ENCODE data around the gene SLC25A42.
"Not testable (repeated sequence)": the region's sequence is repeated elsewhere in the genome, so short reads cannot be mapped to it uniquely, and the experiment has no call there.

SLC25A42 gene

GRCh38 chr19:19135713-19136112 is 71.9 kb downstream of the SLC25A42 start:
- DNase-seq (ENCODE audit: low read depth) = not testable (repeated sequence)

DNA sequence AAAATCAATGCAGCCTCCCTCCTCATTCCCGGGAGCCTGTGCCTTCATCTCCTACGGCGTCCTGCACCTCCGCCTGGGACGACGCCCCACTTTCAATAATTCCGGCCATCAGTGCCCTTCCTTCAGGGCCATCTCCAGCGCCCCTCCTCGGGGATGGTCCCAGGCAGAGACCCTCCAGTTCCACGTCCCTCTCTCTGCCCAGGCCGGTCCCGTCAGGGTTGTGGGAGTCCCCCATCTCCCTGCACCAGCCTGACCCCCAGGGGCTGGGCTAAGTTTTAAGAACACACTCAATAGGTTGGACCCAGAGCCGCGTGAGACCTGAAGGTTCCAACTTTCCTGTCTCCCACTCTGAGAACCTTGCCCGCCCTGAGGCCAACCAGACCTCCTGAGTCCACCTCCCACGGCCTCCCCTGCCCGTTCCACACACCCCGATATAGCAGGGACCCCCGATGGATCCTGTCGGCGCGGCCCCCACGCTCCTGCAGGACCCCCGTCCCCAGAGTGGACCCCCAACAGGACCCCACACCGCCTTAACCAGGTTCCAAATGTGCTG is 73.8 kb downstream of the SLC25A42 start:
- no peak for DNase-seq (ENCODE audit: low read depth)

- peak; percentile 100 for DNase-seq (ENCODE audit: low read depth)
These were observed 74.6 kb downstream of the SLC25A42 start, which contains the start of gene TMEM161A for GRCh38 chr19:19138109-19138981. TSS of gene TMEM161A (minus strand) at chr19:19138478. CDS start at chr19:19138428, 50 bp downstream.

- no peak for DNase-seq (ENCODE audit: low read depth)
These were observed 76.1 kb downstream of the SLC25A42 start for GRCh38 chr19:19139876-19140229.

DNA sequence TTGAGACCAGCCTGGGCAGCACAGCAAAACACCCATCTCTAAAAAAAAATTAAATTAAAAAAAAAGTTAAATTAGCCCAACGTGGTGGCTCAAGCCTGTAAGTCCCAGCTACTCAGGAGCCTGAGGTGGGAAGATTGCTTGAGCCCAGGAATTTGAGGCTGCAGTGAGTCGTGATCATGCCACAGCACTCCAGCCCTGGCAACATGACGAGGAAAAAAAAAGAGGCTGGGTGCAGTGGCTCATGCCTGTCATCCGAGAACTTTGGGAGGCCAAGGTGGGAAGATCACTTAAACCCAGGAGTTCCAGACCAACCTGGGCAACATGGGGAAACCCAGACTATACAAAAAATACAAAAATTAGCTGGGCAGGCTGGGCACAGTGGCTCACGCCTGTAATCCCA is 76.7 kb downstream of the SLC25A42 start:
- no peak for DNase-seq (ENCODE audit: low read depth)

DNA sequence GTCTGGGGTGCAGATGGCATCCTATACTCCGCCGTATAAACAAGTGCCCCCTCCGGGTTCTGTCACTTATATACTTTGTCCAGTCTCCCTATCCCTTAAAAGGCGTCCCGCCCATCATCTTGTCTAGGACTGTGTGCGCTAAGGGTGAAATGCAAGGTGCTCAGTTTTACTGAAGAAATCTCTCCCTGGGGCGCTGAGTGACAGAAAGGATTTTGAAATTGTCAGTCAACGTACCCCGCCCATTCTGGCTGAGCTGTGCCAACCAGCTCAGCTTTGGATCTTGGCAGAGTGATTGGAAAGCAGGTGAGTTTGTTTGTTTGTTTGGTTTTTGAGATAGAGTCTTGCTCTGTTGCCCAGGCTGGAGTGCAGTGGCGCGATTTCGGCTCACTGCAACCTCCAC is 78.6 kb downstream of the SLC25A42 start:
- DNase-seq (ENCODE audit: low read depth) = no peak

DNA sequence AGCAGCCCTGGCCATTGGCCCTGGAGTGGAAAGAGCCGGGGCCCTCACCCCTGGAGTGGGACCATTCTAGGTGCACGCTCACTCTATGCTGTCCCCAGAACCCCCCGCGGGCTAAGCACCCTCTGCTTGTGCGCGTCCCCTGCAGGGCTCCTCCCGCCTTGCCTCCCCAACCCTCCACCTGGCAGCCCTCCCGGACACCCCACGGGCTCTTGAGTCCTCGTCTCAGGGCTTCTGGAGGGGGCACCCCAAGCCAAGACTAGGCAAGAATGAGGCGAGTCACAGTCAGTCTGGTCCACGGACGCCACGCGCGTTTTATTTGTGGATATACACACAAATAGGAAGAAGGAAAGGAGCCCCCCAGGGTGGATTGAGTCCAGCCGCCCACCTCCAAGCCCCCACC is 81.5 kb downstream of the SLC25A42 start:
- DNase-seq (ENCODE audit: low read depth) = no peak

GRCh38 chr19:19145684-19146608 is 82.2 kb downstream of the SLC25A42 start:
- DNase-seq (ENCODE audit: low read depth) = peak; percentile 41

- no peak for DNase-seq (ENCODE audit: low read depth)
These were observed 83.1 kb downstream of the SLC25A42 start for GRCh38 chr19:19146865-19147264.

DNA sequence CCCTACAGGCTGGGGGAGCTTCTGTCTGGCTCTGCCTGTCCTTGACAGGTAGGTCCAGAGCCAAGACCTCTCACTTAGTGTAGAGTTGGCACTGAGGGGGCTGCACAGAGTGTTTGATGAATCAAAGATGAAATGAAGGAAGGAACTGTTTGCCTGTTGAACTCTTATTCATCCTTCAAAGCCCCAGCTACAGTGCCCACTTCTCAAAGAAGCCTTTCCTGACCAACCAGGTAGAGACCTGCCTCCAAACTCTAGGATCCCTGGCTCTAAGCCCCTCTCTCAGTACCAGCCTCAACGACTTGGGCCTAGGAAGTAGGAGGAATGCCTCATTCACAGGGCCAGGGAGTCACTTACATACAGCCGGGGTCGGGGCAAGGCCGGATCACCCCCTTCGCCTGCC is 83.5 kb downstream of the SLC25A42 start:
- DNase-seq (ENCODE audit: low read depth) = no peak

GRCh38 chr19:19148504-19148903 is 84.7 kb downstream of the SLC25A42 start:
- DNase-seq (ENCODE audit: low read depth) = not testable (repeated sequence)

GRCh38 chr19:19149435-19149834 is 85.6 kb downstream of the SLC25A42 start:
- no peak for DNase-seq (ENCODE audit: low read depth)

DNA sequence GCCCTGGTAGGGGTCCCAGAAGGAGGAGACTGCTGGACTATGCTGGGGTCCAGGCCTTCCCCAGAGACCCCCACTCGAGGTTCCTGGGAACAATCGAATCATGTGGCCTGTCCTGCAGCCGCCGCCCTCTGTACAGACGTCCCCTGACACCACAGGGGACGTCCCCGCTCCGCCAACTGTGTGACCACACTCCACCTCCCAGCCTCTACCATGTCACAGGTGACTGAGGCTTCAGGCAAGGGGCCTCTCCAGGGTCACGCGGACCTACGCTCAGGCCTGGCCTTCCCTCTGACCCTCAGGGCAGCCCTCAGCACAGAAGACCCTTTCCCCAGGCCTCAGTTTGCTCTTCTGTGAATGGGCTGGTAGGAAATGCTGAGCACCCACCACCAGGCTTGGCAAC is 87.6 kb downstream of the SLC25A42 start:
- no peak for DNase-seq (ENCODE audit: low read depth)

DNA sequence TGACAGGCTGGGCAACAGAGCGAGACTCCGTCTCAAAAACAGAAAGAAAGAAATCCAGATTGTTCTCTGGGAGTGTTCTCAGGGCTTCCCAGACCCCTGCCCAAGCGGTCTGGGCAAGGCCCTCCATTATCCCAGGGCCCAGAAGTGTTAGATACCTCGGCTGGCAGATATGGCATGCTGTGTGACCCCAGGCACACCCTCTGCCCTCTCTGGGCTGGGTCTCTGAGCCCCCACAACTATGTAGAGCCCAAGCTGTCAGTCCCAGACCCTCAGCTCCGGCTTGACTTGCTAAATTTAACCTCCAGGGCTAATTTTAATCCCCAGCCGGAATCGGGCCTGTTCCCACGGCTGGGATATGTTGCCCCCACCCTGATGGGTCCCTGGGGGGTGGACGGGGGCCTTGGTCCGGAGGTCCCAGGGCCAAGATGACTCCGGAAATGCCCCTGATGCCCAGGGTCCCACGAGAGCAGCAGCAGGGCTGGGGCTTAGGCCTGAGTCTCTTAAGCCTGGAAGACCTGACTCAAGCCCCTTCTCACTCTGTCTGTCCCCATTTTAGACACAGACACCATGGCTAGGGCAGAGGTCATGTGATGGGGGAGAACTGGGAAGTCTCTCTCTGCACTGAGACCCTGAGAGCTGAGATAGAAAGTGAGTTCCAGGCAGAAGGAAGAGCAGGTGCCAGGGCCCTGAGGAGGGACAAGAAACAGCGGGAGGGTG is 89.0 kb downstream of the SLC25A42 start:
- DNase-seq (ENCODE audit: low read depth) = no peak

DNA sequence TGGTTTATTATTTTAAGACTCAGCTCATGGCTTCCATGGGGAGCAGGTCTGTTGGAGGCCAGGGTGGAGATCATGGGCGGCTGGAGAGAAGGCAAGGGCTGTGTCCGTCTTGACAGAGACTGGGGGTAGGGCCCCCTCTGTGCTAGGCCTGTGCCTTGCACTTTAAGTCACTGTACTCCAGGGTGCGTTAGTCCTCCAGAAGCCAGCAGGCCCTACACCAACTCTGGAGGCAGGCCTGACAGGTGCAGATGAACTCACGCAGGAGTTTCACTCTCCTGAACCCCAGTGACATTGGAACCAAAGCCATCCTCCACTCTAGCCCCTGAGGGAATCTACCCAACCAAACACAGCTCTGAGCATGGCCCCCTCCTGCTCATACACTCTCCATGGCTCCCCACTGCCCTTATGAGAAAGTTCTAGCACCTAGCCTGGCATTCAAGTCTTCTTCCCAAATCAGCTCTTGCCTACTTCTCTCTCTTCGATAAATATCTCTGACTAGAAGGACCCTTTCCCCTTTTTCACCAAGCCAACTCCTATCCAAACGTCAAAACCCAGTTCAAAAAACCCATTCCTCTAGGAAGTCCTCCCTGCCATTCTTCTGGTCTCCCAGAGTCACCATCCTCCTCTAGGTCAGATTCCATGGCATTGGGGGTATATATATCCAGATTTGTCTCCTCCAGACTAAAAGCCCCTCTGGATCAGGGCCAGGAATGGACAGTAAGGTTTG is 91.1 kb downstream of the SLC25A42 start:
- DNase-seq (ENCODE audit: low read depth) = no peak

DNA sequence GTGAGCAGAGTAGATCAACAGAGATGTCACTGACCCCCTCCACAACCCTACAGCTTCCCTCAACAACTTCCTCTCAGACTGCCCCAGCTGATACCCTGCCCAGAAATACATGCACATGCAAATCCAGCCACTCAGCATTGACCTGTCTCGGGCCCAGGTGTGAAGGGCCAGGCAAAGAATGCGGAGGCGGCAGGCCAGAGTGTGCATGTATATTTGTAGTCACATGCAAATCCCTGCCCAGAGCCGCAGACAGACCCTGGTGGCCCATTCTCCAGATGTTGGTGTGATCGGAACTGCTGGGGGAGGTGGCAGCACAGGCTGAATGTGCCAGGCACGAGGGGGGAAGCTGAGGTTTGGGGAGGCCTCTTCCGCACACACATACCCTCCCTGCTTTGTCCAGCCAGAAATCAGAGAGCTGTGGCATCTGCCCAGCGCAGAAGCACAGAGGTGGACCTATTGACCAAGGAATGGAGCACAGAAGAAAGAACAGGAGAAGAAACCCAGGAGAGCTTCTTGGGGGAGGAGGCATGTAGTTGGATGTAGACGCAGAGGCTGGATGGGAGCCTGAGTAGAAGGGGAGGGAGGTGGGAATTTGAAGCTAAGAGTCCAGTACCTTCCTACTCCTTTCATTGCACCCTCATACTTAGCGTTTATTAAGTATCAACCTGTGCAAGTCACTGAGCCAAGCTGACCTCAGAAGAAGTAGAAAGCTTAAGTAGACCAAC is 91.9 kb downstream of the SLC25A42 start:
- no peak for DNase-seq (ENCODE audit: low read depth)

- DNase-seq (ENCODE audit: low read depth) = no peak
These were observed 94.0 kb downstream of the SLC25A42 start for GRCh38 chr19:19157808-19158207.

DNA sequence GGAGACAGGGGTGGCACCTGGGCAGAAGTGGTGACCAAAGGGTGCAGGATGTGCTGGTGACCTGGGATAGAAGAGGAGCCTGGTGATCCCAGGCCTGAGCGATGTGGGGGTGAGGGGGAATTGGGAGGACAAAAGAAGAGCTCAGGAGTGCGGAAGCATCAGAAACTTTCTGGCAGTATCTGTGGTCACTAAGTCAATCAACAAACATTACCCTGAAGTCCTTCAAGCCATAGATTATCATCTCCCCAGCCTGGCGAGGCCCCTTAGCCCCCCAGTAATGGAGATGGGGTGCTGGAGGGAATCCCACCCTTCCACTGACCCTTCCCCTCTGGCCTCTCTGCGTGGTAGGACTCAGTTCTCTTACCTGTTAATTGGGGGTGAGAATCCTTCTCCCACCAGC is 95.7 kb downstream of the SLC25A42 start:
- DNase-seq (ENCODE audit: low read depth) = no peak

GRCh38 chr19:19160461-19161035 is 96.8 kb downstream of the SLC25A42 start:
- DNase-seq (ENCODE audit: low read depth) = no peak

GRCh38 chr19:19162495-19162894 is 98.7 kb downstream of the SLC25A42 start:
- DNase-seq (ENCODE audit: low read depth) = no peak

Data from fibroblast of gingiva (primary cell).